AG04449 (cell line): ENCODE results near the gene LSM3.

Experiments used
- CTCF ChIA-PET: fragments of 350-600 bp; formaldehyde crosslinking; extraction: SDS; loops from one replicate; lab custom pipeline; 2021; ENCODE audit warnings: antibody characterized with exemption; lab: Yijun Ruan, JAX
- POLR2A ChIA-PET: fragments of 400-600, 350-600 bp; formaldehyde crosslinking; extraction: SDS; loops from one replicate; lab custom pipeline; 2020; ENCODE audit warnings: antibody characterized with exemption, inconsistent platforms; lab: Yijun Ruan, JAX
- DNase-seq: peaks from one replicate; pipeline ENCODE4 v3.0.0-alpha.2; 2010; ENCODE audit warnings: low read depth, low spot score
- H3K4me3 ChIP-seq: 2 replicates; pipeline ENCODE4 v1.5.1; 2011; ENCODE audit warnings: low read depth, mild to moderate bottlenecking, control low read depth, low read length
- CTCF ChIP-seq: IDR thresholded peaks from one replicate; pipeline ENCODE4 v1.5.1; 2011; ENCODE audit warnings: mild to moderate bottlenecking, moderate library complexity, low read length, control low read depth, inconsistent platforms; ENCODE audit not compliant: insufficient read depth; ENCODE audit errors: missing control alignments

Gene LSM3

GRCh38 chr3:14132689-14133088 is 45.9 kb upstream of the LSM3 start:
- DNase-seq = no peak
- TF ChIP-seq CTCF = no peak
- ChIA-PET CTCF (no interaction called here), POLR2A (no interaction called here)
- no peak overlapping the region for H3K4me3 ChIP-seq

- ChIA-PET POLR2A (interaction anchor here (2.9 kb wide), 1 partner anchor 8 kb away, joined by 11 read pairs; the partner anchor contains the start of genes CHCHD4 and TMEM43), CTCF (interaction anchor here (0.6 to 2.5 kb wide), 2 partner anchors 8 to 9 kb away, joined by 3 to 11 read pairs; partner anchors contain the start of genes CHCHD4 and TMEM43)
- DNase-seq = no peak
- TF ChIP-seq CTCF = no peak
- no peak overlapping the region for H3K4me3 ChIP-seq
Measured at GRCh38 chr3:14133188-14133800, 45.3 kb upstream of the LSM3 start.

- POLR2A ChIA-PET = interaction anchor here (2.9 kb wide), 1 partner anchor 9 kb away, joined by 11 read pairs; the partner anchor contains the start of genes CHCHD4 and TMEM43
Measured at GRCh38 chr3:14133876-14134275, 44.7 kb upstream of the LSM3 start.

GRCh38 chr3:14134291-14134690 is 44.3 kb upstream of the LSM3 start:
- H3K4me3 ChIP-seq = no peak overlapping the region
- POLR2A ChIA-PET = interaction anchor here (1.1 to 2.9 kb wide), 2 partner anchors 9 kb away, joined by 3 to 11 read pairs; partner anchors contain the start of genes CHCHD4 and TMEM43
- TF ChIP-seq CTCF = no peak
- DNase-seq = no peak
- CTCF ChIA-PET = interaction anchor here (1.5 to 2.5 kb wide), 2 partner anchors 9 to 237 kb away, joined by 4 to 11 read pairs; partner anchors contain the start of genes CHCHD4 and TMEM43

More at GRCh38 chr3:14133876-14134275, 44.7 kb upstream of the LSM3 start:
- no peak overlapping the region for H3K4me3 ChIP-seq
- CTCF ChIA-PET = interaction anchor here (2.5 kb wide), 1 partner anchor 9 kb away, joined by 11 read pairs; the partner anchor contains the start of genes CHCHD4 and TMEM43
- DNase-seq = no peak
- no peak for TF ChIP-seq CTCF

GRCh38 chr3:14135581-14135980 is 43.0 kb upstream of the LSM3 start:
- POLR2A ChIA-PET = interaction anchor here (1.1 to 2.9 kb wide), 2 partner anchors 8 to 10 kb away, joined by 3 to 11 read pairs; partner anchors contain the start of genes CHCHD4 and TMEM43
- TF ChIP-seq CTCF = no peak
- CTCF ChIA-PET = interaction anchor here (0.6 to 2.5 kb wide), 3 partner anchors 10 to 239 kb away, joined by 3 to 11 read pairs (median 4); partner anchors contain the start of genes CHCHD4 and TMEM43
- no peak for DNase-seq
- H3K4me3 ChIP-seq = no peak overlapping the region

- DNase-seq = no peak
- POLR2A ChIA-PET = interaction anchor here (1.4 kb wide), 1 partner anchor 12 kb away, joined by 7 read pairs; the partner anchor contains the start of genes CHCHD4 and TMEM43
Measured at GRCh38 chr3:14137004-14137403, 41.6 kb upstream of the LSM3 start.

More at GRCh38 chr3:14137004-14137403, 41.6 kb upstream of the LSM3 start:
- CTCF ChIA-PET = no interaction called here
- no peak overlapping the region for H3K4me3 ChIP-seq
- no peak for TF ChIP-seq CTCF
